ENCODE data around the gene SYNDIG1. TPM values are rescaled to one million over a fixed set of nuclear protein-coding genes. Genes with fewer than 3 reads are reported as not detected.

The SYNDIG1 gene
- polyA plus RNA-seq, 1 donor from 2014 or later, result 0.22 TPM

- no peaks in the 10 kb centered on the region for H3K79me2 ChIP-seq (replicated peaks; ENCODE audit: insufficient read depth, low read length)
- no peak overlapping the region for H3K4me2 ChIP-seq (ENCODE audit: low read length)
- H3K36me3 ChIP-seq (ENCODE audit: insufficient read depth, low read length), result no peaks in the 10 kb centered on the region
- H3K4me3 ChIP-seq (ENCODE audit: low read length), result no peak overlapping the region
- no peak overlapping the region for H3K27ac ChIP-seq (ENCODE audit: low read length)
- no peaks in the 10 kb centered on the region for H3K9me2 ChIP-seq (ENCODE audit: insufficient read depth, low read length)
- no peaks in the 10 kb centered on the region for H3F3A ChIP-seq (ENCODE audit: insufficient read depth, low read length, poor library complexity, severe bottlenecking)
- no peaks in the 10 kb centered on the region for H3K27me3 ChIP-seq (ENCODE audit: insufficient read depth, low read depth, low read length)
- H3K9me3 ChIP-seq (ENCODE audit: low read length), result no peaks in the 10 kb centered on the region
- TF ChIP-seq TAF1 (IDR thresholded peaks at IDR 0.05; ENCODE audit: low read depth) (no peak), RAD21 (conservative IDR thresholded peaks at IDR 0.05) (no peak), SMC3 (conservative IDR thresholded peaks at IDR 0.05; ENCODE audit: poor library complexity) (no peak), EP300 (conservative IDR thresholded peaks at IDR 0.05; ENCODE audit: poor library complexity, severe bottlenecking) (no peak), MXI1 (conservative IDR thresholded peaks at IDR 0.05; ENCODE audit: poor library complexity, severe bottlenecking) (no peak), REST (IDR thresholded peaks at IDR 0.05; ENCODE audit: borderline replicate concordance) (no peak), POLR2AphosphoS5 (IDR thresholded peaks at IDR 0.05) (no peak), EZH2 (IDR thresholded peaks at IDR 0.05; ENCODE audit: borderline replicate concordance, insufficient read depth, low read length, poor library complexity, severe bottlenecking) (no peak), CTCF (IDR thresholded peaks at IDR 0.05; ENCODE audit: poor library complexity, severe bottlenecking) (no peak)
- no peak overlapping the region for H2AFZ ChIP-seq (ENCODE audit: low read depth, low read length)
- H3K9ac ChIP-seq (ENCODE audit: low read length), result no peak overlapping the region
- H4K20me1 ChIP-seq (ENCODE audit: insufficient read depth), result no peaks in the 10 kb centered on the region
Measured at GRCh38 chr20:24618739-24619138, 149.3 kb downstream of the SYNDIG1 start.

- Histone ChIP-seq H3K9ac (ENCODE audit: low read length) (no peak overlapping the region), H3F3A (ENCODE audit: insufficient read depth, low read length, poor library complexity, severe bottlenecking) (no peaks in the 10 kb centered on the region), H4K20me1 (ENCODE audit: insufficient read depth) (no peaks in the 10 kb centered on the region), H2AFZ (ENCODE audit: low read depth, low read length) (no peak overlapping the region), H3K79me2 (replicated peaks; ENCODE audit: insufficient read depth, low read length) (no peaks in the 10 kb centered on the region), H3K9me3 (ENCODE audit: low read length) (no peaks in the 10 kb centered on the region), H3K27me3 (ENCODE audit: insufficient read depth, low read depth, low read length) (no peaks in the 10 kb centered on the region), H3K36me3 (ENCODE audit: insufficient read depth, low read length) (no peaks in the 10 kb centered on the region), H3K4me3 (ENCODE audit: low read length) (no peak overlapping the region), H3K27ac (ENCODE audit: low read length) (no peak overlapping the region), H3K9me2 (ENCODE audit: insufficient read depth, low read length) (no peaks in the 10 kb centered on the region), H3K4me2 (ENCODE audit: low read length) (no peak overlapping the region)
- TF ChIP-seq EZH2 (IDR thresholded peaks at IDR 0.05; ENCODE audit: borderline replicate concordance, insufficient read depth, low read length, poor library complexity, severe bottlenecking), result no peak
- TF ChIP-seq CTCF (IDR thresholded peaks at IDR 0.05; ENCODE audit: poor library complexity, severe bottlenecking), result no peak
- no peak for TF ChIP-seq SMC3 (conservative IDR thresholded peaks at IDR 0.05; ENCODE audit: poor library complexity)
- no peak for TF ChIP-seq TAF1 (IDR thresholded peaks at IDR 0.05; ENCODE audit: low read depth)
- TF ChIP-seq RAD21 (conservative IDR thresholded peaks at IDR 0.05), result no peak
- TF ChIP-seq MXI1 (conservative IDR thresholded peaks at IDR 0.05; ENCODE audit: poor library complexity, severe bottlenecking), result no peak
- no peak for TF ChIP-seq EP300 (conservative IDR thresholded peaks at IDR 0.05; ENCODE audit: poor library complexity, severe bottlenecking)
- TF ChIP-seq POLR2AphosphoS5 (IDR thresholded peaks at IDR 0.05), result no peak
- TF ChIP-seq REST (IDR thresholded peaks at IDR 0.05; ENCODE audit: borderline replicate concordance), result no peak
Measured at GRCh38 chr20:24619212-24619611, 149.8 kb downstream of the SYNDIG1 start.
